NCI-H748 treated with DMSO at 0.1 percent for 48 hours (cell line): ENCODE data around the gene SPATA21.
A peak's percentile ranks its signal among the peaks of the same experiment; 100 is the strongest.
"Not testable (repeated sequence)": the region's sequence is repeated elsewhere in the genome, so short reads cannot be mapped to it uniquely, and the experiment has no call there.

Experiments used
- DNase-seq: peaks from one replicate; lab custom pipeline; 2025; lab: John Stamatoyannopoulos, UW

Gene SPATA21

GRCh38 chr1:16380868-16381267, 56.4 kb downstream of the SPATA21 start:
- no peak for DNase-seq

DNA sequence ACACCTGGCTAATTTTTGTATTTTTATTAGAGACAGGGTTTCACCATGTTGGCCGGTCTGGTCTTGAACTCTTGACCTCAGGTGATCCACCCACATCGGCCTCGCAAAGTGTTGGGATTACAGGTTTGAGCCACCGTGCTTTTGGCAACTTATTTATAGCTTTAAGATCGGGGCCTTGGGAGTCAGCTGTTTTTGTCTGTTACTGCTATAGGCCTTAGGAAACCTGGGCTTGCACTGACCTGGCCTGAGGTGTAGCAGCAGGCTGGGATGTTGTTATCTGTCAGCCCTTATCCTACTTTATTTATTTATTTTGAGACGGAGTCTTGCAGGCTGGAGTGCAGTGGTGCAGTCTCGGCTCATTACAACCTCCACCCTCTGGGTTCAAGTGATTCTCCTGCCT, 58.8 kb downstream of the SPATA21 start:
- DNase-seq, result no peak

- DNase-seq, result no peak
Measured at GRCh38 chr1:16376971-16377370, 60.3 kb downstream of the SPATA21 start.

GRCh38 chr1:16375521-16376340, 61.5 kb downstream of the SPATA21 start:
- no peak for DNase-seq

DNA sequence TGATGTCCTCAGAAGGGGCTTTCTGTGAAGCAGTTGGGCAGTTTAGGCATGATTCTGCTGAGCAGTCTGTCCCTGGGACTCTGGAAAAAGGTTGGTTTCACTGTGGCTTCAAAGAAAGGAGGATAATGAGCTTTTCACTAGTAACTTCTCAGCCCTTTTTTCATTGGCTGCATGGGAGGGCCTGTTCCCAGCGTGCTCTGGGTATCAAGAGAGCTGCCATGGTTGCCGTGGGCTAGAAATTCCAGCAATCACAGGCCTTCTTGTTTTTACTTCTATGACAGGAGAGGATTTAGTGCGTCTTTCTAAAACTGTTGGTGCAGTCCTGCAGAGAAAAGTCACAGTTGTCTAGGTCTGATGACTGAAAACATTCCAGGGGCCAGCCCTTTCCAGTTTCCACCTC, 63.0 kb downstream of the SPATA21 start:
- no peak for DNase-seq

GRCh38 chr1:16372535-16373285, 64.5 kb downstream of the SPATA21 start:
- DNase-seq, result no peak

DNA sequence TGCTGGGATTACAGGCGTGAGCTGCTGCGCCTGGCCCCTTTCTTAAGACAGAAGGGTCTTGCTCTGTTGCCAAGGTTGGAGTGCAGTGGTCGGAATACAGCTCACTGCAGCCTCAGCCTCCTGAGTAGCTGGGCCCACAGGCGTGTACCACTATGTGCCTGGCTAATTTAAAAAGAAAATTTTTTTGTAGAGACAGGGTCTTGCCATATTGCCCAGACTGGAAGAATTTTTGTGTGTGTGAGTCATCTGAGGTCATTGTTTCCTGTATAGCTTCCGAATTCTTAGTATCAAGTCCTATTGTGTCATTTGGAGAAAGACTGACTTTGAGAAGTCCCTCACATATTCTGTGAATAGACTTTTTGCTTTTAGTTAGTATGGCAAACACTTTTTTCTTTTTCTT, 65.5 kb downstream of the SPATA21 start:
- no peak for DNase-seq

- no peak for DNase-seq
Measured at GRCh38 chr1:16369821-16370220, 67.4 kb downstream of the SPATA21 start.

DNA sequence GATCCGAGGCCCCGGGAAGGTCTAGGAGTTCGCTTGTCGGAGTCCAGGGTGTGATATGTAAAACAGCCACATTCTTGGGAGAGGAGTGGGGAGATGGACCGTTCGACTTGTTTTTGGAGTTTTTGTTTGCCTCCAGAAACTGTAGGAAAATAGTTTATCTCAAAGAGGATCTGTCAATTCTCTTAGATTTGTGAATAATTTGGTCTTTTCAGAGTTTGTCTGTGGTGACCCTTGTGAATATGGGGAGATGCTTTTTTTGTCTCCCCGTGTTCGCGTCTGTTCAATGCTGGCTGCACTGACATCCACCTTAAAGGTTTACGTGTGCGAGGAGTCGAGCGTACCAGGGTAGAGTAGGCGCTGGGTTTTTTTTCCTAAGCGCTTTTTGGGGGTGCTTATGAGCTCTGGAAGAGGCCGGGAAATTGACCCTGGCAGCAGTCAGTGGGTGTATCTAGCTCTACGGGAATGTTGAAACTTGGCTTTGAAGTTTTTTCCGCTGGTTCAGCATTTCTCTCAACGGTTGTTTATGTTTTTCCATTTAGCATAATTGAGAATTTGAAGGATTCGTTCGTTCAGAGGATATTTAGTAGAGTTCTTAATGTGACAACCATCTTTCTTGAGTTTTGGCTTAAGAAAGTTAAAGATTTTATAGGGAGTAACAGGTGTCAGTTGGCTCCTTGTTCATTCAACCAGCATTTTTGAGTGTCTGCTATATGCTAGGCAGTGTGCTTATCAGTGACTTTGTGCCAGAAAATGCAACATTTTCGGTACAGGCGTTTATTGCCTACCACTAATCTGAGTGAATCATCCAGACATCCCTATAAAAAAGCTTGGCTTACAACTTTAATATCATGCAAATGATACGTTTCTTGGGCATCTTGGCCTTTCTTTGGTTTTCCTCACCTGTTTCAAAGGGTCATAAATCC, 69.0 kb downstream of the SPATA21 start:
- no peak for DNase-seq

DNA sequence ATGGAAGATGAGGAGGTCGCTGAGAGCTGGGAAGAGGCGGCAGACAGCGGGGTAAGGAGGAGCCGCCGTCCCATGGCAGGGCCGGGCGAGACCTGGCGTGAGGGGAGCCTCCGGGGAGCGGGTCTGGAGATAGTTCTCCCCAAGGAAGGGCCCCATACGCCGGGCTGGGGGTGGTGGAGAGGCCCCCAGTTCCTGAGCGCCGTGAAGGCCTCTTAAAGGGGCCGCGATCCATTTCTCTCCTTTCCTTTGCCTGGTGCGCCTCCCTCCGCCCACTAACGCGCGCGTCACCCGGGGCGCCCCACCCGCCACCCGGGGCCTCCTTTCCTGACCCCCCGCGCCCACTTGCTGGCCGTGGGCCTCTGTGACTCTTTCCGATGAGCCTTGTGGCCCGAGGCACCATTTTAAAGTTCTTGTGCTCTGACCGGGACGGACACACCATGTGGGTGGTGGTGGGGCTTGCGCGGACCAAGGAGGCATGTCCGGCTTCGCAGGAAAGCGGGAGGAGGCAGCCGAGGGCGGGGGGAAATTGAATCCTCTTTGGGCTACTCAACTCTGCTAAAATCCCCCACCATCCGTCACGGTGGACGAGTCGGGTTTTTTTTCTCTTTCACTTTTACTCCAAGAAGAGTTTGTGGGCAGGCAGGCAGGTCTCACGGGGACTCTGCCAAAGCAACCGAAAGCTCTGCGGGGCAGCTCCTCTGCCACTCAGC, 69.8 kb downstream of the SPATA21 start:
- peak; percentile 32 for DNase-seq

DNA sequence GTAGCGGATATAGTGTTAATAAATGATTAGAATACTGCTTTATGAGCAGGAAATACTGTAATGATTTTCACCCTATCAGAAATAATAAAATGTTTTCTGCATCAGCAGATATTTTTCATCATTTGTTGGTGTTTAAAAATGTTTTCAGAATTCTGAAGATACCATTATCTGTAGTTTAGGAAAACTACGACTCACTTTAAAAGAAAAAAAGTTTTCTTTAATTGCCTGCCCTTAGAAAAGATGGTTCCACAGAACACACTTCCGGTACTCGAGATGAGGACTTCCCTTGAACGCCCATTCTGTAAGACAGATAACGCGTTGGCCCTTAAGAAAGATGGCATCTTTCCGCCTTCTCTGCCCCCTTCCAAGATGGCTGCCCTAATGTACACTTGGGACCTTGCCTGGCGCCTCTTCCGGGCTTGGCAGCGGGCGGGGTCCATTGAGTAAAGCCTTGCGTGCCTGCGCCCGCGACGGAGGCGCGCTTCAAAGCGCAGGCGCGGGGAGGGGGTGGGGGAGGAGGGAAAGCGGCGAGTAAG, 70.4 kb downstream of the SPATA21 start, which contains the start of gene SZRD1:
SZRD1 (plus strand) TSS at position 521 of the 536 bp plus-strand sequence. CDS start 16 bp downstream, outside the sequence.
- DNase-seq, result peak; percentile 92

- DNase-seq, result not testable (repeated sequence)
Measured at GRCh38 chr1:16365146-16365498, 72.1 kb downstream of the SPATA21 start.

GRCh38 chr1:16356867-16357266, 80.4 kb downstream of the SPATA21 start:
- DNase-seq, result no peak

- DNase-seq, result no peak
Measured at GRCh38 chr1:16354619-16355018, 82.6 kb downstream of the SPATA21 start.

- no peak for DNase-seq
Measured at GRCh38 chr1:16352842-16353535, 84.2 kb downstream of the SPATA21 start.

DNA sequence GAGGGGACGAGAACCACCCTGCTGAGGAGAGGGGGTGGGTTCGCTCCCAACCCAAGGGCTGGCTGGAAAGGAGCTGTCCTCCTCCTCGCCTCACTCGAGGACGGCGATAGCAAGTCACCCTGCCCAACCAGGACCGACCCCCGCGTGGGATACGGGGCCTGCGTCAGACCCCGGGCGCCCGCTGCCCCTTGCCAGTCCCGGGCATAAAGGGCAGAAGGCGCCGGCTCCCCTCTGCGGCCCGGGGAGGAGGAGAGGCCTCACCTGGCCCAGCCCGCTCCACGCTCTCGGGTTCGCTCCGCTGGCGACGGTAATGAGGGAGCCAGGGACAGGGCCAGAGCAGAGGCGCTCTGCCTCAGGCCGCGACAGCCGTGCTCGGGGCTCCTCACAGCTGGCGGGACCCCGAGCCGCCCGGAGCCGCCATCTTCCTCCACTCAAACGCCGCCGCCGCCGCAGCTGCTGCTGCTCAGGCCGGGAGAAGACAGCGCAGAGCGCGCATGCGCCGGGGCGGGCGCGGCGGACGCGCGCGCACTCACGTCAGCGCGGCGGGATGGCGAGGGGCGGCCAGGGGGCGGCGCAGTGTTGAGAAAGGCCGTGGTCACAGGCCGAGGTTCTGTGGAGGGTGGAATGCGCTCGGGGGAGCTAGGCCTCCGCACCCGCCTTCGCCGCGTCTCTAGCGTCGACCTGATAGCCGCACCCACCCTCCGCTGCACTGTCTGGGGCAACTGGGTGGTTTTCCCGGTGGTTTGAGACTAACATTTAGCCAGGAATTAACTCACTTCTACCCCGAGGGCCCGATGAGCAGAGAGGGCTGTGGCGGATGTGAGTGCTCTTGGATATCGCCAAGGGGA, 85.0 kb downstream of the SPATA21 start, which contains the start of gene FBXO42:
FBXO42 (minus strand) TSS at position 487 of the 848 bp plus-strand sequence. CDS start 37,062 bp downstream, outside the sequence.
- DNase-seq, result peak; percentile 55

- DNase-seq, result no peak
Measured at GRCh38 chr1:16351456-16351993, 85.7 kb downstream of the SPATA21 start.

- no peak for DNase-seq
Measured at GRCh38 chr1:16349847-16350406, 87.3 kb downstream of the SPATA21 start.
